C4-2B (cell line): Measurements from ENCODE around the gene ARID4B.
A peak's percentile ranks its signal among the peaks of the same experiment; 100 is the strongest.

ENCODE experiments used
- H3K27ac ChIP-seq: fragments of 450-650 bp; 2 replicates; pipeline ENCODE4 v1.5.1; 2017
- CTCF ChIP-seq: fragments of 450-650 bp; conservative IDR thresholded peaks from 2 replicates; pipeline ENCODE4 v1.5.1; 2017; ENCODE audit warnings: mild to moderate bottlenecking
- ZFX ChIP-seq: fragments of 450-650 bp; IDR thresholded peaks from 2 replicates; pipeline ENCODE4 v1.6.1; 2017

The ARID4B gene

GRCh38 chr1:235342039-235342438 lies 14.1 kb upstream of the ARID4B start:
- no peak overlapping the region for H3K27ac ChIP-seq
- TF ChIP-seq ZFX: no peak
- no peak for TF ChIP-seq CTCF

- TF ChIP-seq ZFX (no peak), CTCF (no peak)
- H3K27ac ChIP-seq: no peak overlapping the region
These were observed 13.4 kb upstream of the ARID4B start for GRCh38 chr1:235341334-235341733.

- no peak overlapping the region for H3K27ac ChIP-seq
- TF ChIP-seq CTCF (no peak), ZFX (no peak)
These were observed 11.8 kb upstream of the ARID4B start for GRCh38 chr1:235339746-235340145.

- no peak for TF ChIP-seq CTCF
- TF ChIP-seq ZFX: no peak
- H3K27ac ChIP-seq: no peak overlapping the region
These were observed 8.9 kb upstream of the ARID4B start for GRCh38 chr1:235336903-235337302.

GRCh38 chr1:235331401-235331800 lies 3.4 kb upstream of the ARID4B start:
- TF ChIP-seq CTCF (no peak), ZFX (no peak)
- no peak overlapping the region for H3K27ac ChIP-seq

- H3K27ac ChIP-seq: no peak overlapping the region
- TF ChIP-seq CTCF: no peak
- TF ChIP-seq ZFX: no peak
These were observed 2.9 kb upstream of the ARID4B start for GRCh38 chr1:235330918-235331285.

- TF ChIP-seq CTCF (peak; percentile 14; the same call in 1 of the 2 replicates), ZFX (no peak)
- peak overlapping the region; percentile 99 for H3K27ac ChIP-seq
These were observed 1.3 kb upstream of the ARID4B start for GRCh38 chr1:235329139-235329902.
